SU-DHL-6 (cell line): ENCODE data around the gene COPS2.

Experiments used
- H2AFZ ChIP-seq: fragments of 200-600 bp; sonication (generic); 2 replicates; pipeline ENCODE4 v1.6.1; 2014; ENCODE audit warnings: low read depth, mild to moderate bottlenecking, moderate library complexity, mixed read lengths, antibody characterized with exemption, low read length; ENCODE audit not compliant: severe bottlenecking
- H3F3A ChIP-seq: fragments of 200-600 bp; shearing (Covaris generic); 2 replicates; pipeline ENCODE4 v1.6.0; 2016; ENCODE audit warnings: antibody characterized with exemption, mild to moderate bottlenecking; ENCODE audit not compliant: insufficient read depth
- H3K27ac ChIP-seq: fragments of 200-600 bp; sonication (generic); 2 replicates; pipeline ENCODE4 v1.5.1; 2016; ENCODE audit warnings: low read depth, mild to moderate bottlenecking, low read length, moderate library complexity, mixed read lengths
- H3K27me3 ChIP-seq: fragments of 200-600 bp; sonication (generic), shearing (Covaris generic); 2 replicates; pipeline ENCODE4 v1.6.0; 2014; ENCODE audit warnings: mild to moderate bottlenecking, low read length
- H3K36me3 ChIP-seq: fragments of 200-600 bp; sonication (generic); 2 replicates; pipeline ENCODE4 v1.6.1; 2014; ENCODE audit warnings: mild to moderate bottlenecking, low read length, mixed read lengths
- H3K4me2 ChIP-seq: fragments of 300-600, 200-600 bp; shearing (Covaris generic), sonication (generic); 2 replicates; pipeline ENCODE4 v1.6.0; 2014; ENCODE audit warnings: low read length, low read depth, mild to moderate bottlenecking; ENCODE audit not compliant: poor library complexity, severe bottlenecking
- H3K4me3 ChIP-seq: fragments of 200-600 bp; sonication (generic); 2 replicates; pipeline ENCODE4 v1.5.1; 2014; ENCODE audit warnings: antibody characterized with exemption, low read length, mild to moderate bottlenecking, mixed read lengths; ENCODE audit not compliant: insufficient read depth, poor library complexity, severe bottlenecking
- H3K79me2 ChIP-seq: fragments of 200-600 bp; sonication (generic); 2 replicates; pipeline ENCODE4 v1.6.1; 2014; ENCODE audit warnings: mild to moderate bottlenecking, low read length, moderate library complexity; ENCODE audit not compliant: insufficient read depth
- H3K9ac ChIP-seq: fragments of 200-600 bp; sonication (generic); 2 replicates; pipeline ENCODE4 v1.7.0; 2014; ENCODE audit warnings: mild to moderate bottlenecking, low read length
- H3K9me2 ChIP-seq: fragments of 200-600 bp; sonication (generic); replicated peaks from 2 replicates; pipeline ENCODE4 v1.6.1; 2014; ENCODE audit warnings: low read length; ENCODE audit not compliant: insufficient read depth
- H3K9me3 ChIP-seq: fragments of 200-600 bp; sonication (generic); 2 replicates; pipeline ENCODE4 v1.6.1; 2014; ENCODE audit warnings: low read length, mixed read lengths; ENCODE audit not compliant: insufficient read depth
- H4K20me1 ChIP-seq: fragments of 200-600 bp; sonication (generic); 2 replicates; pipeline ENCODE4 v1.6.1; 2014; ENCODE audit warnings: low read depth, mild to moderate bottlenecking, antibody characterized with exemption, low read length, moderate library complexity, mixed read lengths
- CTCF ChIP-seq: fragments of 200-600 bp; sonication (generic); IDR thresholded peaks from one replicate; pipeline ENCODE4 v1.5.1; 2017; ENCODE audit warnings: antibody characterized with exemption, mild to moderate bottlenecking, low read length, moderate library complexity; ENCODE audit not compliant: insufficient read depth, poor library complexity, severe bottlenecking
- EZH2phosphoT487 ChIP-seq: fragments of 200-600 bp; sonication (generic), shearing (Covaris generic); conservative IDR thresholded peaks from 2 replicates; pipeline ENCODE4 v1.6.1; 2018; ENCODE audit warnings: mild to moderate bottlenecking, antibody characterized with exemption, low read length, moderate library complexity, mixed read lengths

The COPS2 gene

GRCh38 chr15:49174902-49175301 is 19.5 kb upstream of the COPS2 start:
- H3K36me3 ChIP-seq, result no peaks in the 10 kb centered on the region
- peaks cover 14% of the 10 kb centered on the region for H3K79me2 ChIP-seq
- no peak for TF ChIP-seq CTCF

DNA sequence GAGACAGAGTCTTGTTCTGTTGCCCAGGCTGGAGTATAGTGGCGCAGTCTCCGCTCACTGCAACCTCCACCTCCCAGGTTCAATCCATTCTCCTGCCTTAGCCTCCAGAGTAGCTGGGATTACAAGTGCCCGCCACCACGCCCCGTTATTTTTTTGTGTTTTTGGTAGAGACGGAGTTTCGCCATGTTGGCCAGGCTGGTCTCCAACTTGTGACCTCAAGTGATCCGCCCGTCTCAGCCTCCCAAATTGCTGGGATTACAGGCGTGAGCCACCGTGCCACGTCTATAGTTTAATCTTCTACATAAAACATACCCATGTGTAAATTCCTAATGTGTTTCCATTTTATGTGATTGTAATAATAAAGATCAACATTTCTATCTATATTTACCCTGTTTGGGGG is 16.4 kb upstream of the COPS2 start:
- no peaks in the 10 kb centered on the region for H3K36me3 ChIP-seq
- H3K27ac ChIP-seq, result no peak overlapping the region
- H3K9me3 ChIP-seq, result no peaks in the 10 kb centered on the region
- H3K79me2 ChIP-seq, result peaks cover 14% of the 10 kb centered on the region
- no peaks in the 10 kb centered on the region for H4K20me1 ChIP-seq
- H3K27me3 ChIP-seq, result no peaks in the 10 kb centered on the region
- H3K9me2 ChIP-seq, result no peaks in the 10 kb centered on the region
- H3K9ac ChIP-seq, result no peak overlapping the region
- TF ChIP-seq EZH2phosphoT487, result no peak
- TF ChIP-seq CTCF, result no peak
- no peak overlapping the region for H3K4me3 ChIP-seq
- no peaks in the 10 kb centered on the region for H3F3A ChIP-seq
- peak overlapping the region; percentile 90 for H3K4me2 ChIP-seq
- H2AFZ ChIP-seq, result no peak overlapping the region

More at GRCh38 chr15:49174902-49175301, 19.5 kb upstream of the COPS2 start:
- no peak overlapping the region for H3K4me3 ChIP-seq
- H3K4me2 ChIP-seq, result no peak overlapping the region
- H3K9ac ChIP-seq, result no peak overlapping the region
- H3K9me2 ChIP-seq, result no peaks in the 10 kb centered on the region
- no peaks in the 10 kb centered on the region for H3K27me3 ChIP-seq
- H4K20me1 ChIP-seq, result no peaks in the 10 kb centered on the region
- no peak overlapping the region for H3K27ac ChIP-seq
- no peak overlapping the region for H2AFZ ChIP-seq
- H3K9me3 ChIP-seq, result no peaks in the 10 kb centered on the region
- no peaks in the 10 kb centered on the region for H3F3A ChIP-seq

DNA sequence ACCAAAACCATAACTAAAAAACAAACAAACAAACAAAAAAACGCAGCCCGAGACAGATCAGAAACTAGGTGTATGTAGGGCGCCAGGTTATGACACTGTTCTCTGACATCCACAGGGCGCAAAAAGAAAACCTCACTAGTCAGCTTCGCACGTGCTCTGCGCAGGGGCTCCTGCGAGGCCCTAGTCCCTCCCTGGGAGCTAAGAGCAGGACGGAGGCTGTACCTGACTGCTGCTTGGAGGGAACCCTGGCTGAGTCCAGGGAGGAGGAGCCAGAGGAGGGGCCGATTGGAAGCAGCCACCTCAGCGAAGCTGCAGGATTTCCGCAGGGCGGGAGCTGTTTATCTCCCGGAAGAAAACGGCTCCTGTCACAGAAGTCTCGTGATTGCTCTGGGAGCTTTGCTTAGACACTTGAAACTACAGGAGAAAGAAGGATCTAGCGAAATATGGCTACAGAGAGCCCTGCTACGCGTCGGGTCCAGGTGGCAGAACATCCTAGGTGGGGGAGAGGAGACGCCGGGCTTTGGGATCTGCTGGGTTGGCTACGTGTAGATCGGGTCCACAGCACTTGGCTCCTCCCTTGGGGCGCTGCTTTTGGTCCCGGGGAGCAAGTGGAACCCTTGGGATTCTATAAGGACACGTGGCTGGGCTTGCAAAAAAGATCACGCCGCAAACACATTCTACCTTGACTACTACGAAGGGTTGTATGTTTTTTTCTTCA is 14.6 kb upstream of the COPS2 start, which contains the start of gene GALK2:
Gene GALK2 (plus strand): TSS at position 368 of the 718 bp plus-strand sequence. CDS start 76 bp downstream, at position 444.
- peak within 1 kb of the TSS; percentile 62 for H3K4me3 ChIP-seq
- no peaks in the 10 kb centered on the region for H3F3A ChIP-seq
- peak within 1 kb of the TSS; percentile 55 for H3K9ac ChIP-seq
- no peaks in the 10 kb centered on the region for H3K9me3 ChIP-seq
- 0 out of 2 replicates have a peak within 1 kb of the TSS, but pooled peaks have one; percentile 12 for H3K27ac ChIP-seq
- no peaks in the 10 kb centered on the region for H3K27me3 ChIP-seq
- H3K36me3 ChIP-seq, result no peaks in the 10 kb centered on the region
- no peaks in the 10 kb centered on the region for H4K20me1 ChIP-seq
- H3K79me2 ChIP-seq, result peaks cover 15% of the 10 kb centered on the region
- peak within 1 kb of the TSS; percentile 90 for H3K4me2 ChIP-seq
- TF ChIP-seq CTCF (no peak), EZH2phosphoT487 (no peak)
- peak within 1 kb of the TSS; percentile 33 for H2AFZ ChIP-seq
- no peaks in the 10 kb centered on the region for H3K9me2 ChIP-seq
